ENCODE results near the gene RHBDD3. TPM values are rescaled to one million over a fixed set of nuclear protein-coding genes. Genes with fewer than 3 reads are reported as not detected.

The RHBDD3 gene
- total RNA-seq, 4 donors from 2014 or later, result 27.8 to 54.9 (median 48.9) TPM

GRCh38 chr22:29291215-29291614, 23.4 kb upstream of the RHBDD3 start:
- H3K4me3 ChIP-seq (replicated peaks in 1 of 3), result no peak overlapping the region
- WGBS, 2 donors, result 79 to 85% methylated on average over 7 of the region's 7 CpGs
- intact Hi-C loops (cut with DNase I), result no loop called here
- H3K4me1 ChIP-seq, result no peaks in the 10 kb centered on the region
- TF ChIP-seq CTCF (IDR thresholded peaks at IDR 0.05), result no peak
- TF ChIP-seq POLR2A (IDR thresholded peaks at IDR 0.05), result no peak
- peaks cover 85 to 93% of the 10 kb centered on the region in 2 donors for H3K36me3 ChIP-seq
- no peak overlapping the region for H3K27ac ChIP-seq
- H3K9me3 ChIP-seq, result no peaks in the 10 kb centered on the region
- DNase-seq, result no peak
- no peaks in the 10 kb centered on the region for H3K27me3 ChIP-seq

- H3K4me3 ChIP-seq (replicated peaks in 1 of 3), result no peak overlapping the region
- no peaks in the 10 kb centered on the region for H3K4me1 ChIP-seq
- intact Hi-C loops (cut with DNase I), result no loop called here
- peaks cover 84 to 93% of the 10 kb centered on the region in 2 donors for H3K36me3 ChIP-seq
- H3K27ac ChIP-seq, result no peak overlapping the region
- H3K9me3 ChIP-seq, result no peaks in the 10 kb centered on the region
- TF ChIP-seq CTCF (IDR thresholded peaks at IDR 0.05) (no peak), POLR2A (IDR thresholded peaks at IDR 0.05) (no peak)
- DNase-seq, result no peak
- 79 to 82% methylated on average over 5 of the region's 5 CpGs for WGBS, 2 donors
- no peaks in the 10 kb centered on the region for H3K27me3 ChIP-seq
Observed at GRCh38 chr22:29290061-29290460, 22.3 kb upstream of the RHBDD3 start.

- Histone ChIP-seq H3K27me3 (no peaks in the 10 kb centered on the region), H3K4me3 (replicated peaks in 1 of 3) (no peak overlapping the region), H3K27ac (no peak overlapping the region), H3K9me3 (no peaks in the 10 kb centered on the region), H3K4me1 (no peaks in the 10 kb centered on the region), H3K36me3 (peaks cover 87 to 92% of the 10 kb centered on the region in 2 donors)
- DNase-seq, result no peak
- intact Hi-C loops (cut with DNase I), result no loop called here
- no peak for TF ChIP-seq CTCF (IDR thresholded peaks at IDR 0.05)
- no peak for TF ChIP-seq POLR2A (IDR thresholded peaks at IDR 0.05)
- WGBS, 2 donors, result 65 to 70% methylated on average over 2 of the region's 2 CpGs
Observed at GRCh38 chr22:29288837-29289236, 21.1 kb upstream of the RHBDD3 start.

- no peaks in the 10 kb centered on the region for H3K9me3 ChIP-seq
- no peak overlapping the region for H3K27ac ChIP-seq
- TF ChIP-seq POLR2A (IDR thresholded peaks at IDR 0.05) (no peak), CTCF (IDR thresholded peaks at IDR 0.05) (no peak)
- WGBS, 2 donors, result 96 to 97% methylated on average over 3 of the region's 3 CpGs
- intact Hi-C loops (cut with DNase I), result no loop called here
- DNase-seq, result no peak
- no peaks in the 10 kb centered on the region for H3K27me3 ChIP-seq
- no peaks in the 10 kb centered on the region for H3K4me1 ChIP-seq
- peaks cover 84 to 96% of the 10 kb centered on the region in 2 donors for H3K36me3 ChIP-seq
- no peak overlapping the region for H3K4me3 ChIP-seq (replicated peaks in 1 of 3)
Observed at GRCh38 chr22:29284196-29284595, 16.4 kb upstream of the RHBDD3 start.

- TF ChIP-seq CTCF (IDR thresholded peaks at IDR 0.05), result no peak
- TF ChIP-seq POLR2A (IDR thresholded peaks at IDR 0.05), result no peak
- H3K27me3 ChIP-seq, result no peaks in the 10 kb centered on the region
- H3K9me3 ChIP-seq, result no peaks in the 10 kb centered on the region
- peaks cover 81 to 82% of the 10 kb centered on the region in 2 donors for H3K36me3 ChIP-seq
- no peak overlapping the region for H3K4me3 ChIP-seq (replicated peaks in 1 of 3)
- WGBS, 2 donors, result 91 to 95% methylated on average over 1 of the region's 1 CpG
- H3K27ac ChIP-seq, result no peak overlapping the region
- H3K4me1 ChIP-seq, result peaks cover 0 to 2% of the 10 kb centered on the region in 2 donors
- intact Hi-C loops (cut with DNase I), result no loop called here
- DNase-seq, result no peak
Observed at GRCh38 chr22:29277927-29278326, 10.1 kb upstream of the RHBDD3 start.
